Central memory CD4-positive, alpha-beta T cell (primary cell): ENCODE measurements around the gene BCL2L13.
A peak's percentile ranks its signal among the peaks of the same experiment; 100 is the strongest.
"Not testable (repeated sequence)": the region's sequence is repeated elsewhere in the genome, so short reads cannot be mapped to it uniquely, and the experiment has no call there.

Experiments used
- DNase-seq: peaks from one replicate; pipeline ENCODE4 v3.0.0; 2022

The BCL2L13 gene

DNA sequence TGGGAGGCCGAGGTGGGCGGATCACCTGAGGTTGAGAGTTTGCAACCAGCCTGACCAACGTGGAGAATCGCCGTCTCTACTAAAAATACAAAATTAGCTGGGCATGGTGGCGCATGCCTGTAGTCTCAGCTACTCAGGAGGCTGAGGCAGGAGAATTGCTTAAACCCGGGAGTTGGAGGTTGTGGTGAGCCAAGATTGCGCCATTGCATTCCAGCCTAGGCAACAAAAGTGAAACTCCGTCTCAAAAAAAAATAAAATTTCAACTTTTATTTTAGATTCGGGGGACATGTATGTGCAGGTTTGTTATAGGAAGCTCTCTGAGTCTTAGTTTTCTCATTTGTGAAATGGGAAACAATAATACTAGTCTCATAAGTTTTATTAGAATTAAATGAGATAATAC is 58.6 kb downstream of the BCL2L13 start:
- DNase-seq, result not testable (repeated sequence)

DNA sequence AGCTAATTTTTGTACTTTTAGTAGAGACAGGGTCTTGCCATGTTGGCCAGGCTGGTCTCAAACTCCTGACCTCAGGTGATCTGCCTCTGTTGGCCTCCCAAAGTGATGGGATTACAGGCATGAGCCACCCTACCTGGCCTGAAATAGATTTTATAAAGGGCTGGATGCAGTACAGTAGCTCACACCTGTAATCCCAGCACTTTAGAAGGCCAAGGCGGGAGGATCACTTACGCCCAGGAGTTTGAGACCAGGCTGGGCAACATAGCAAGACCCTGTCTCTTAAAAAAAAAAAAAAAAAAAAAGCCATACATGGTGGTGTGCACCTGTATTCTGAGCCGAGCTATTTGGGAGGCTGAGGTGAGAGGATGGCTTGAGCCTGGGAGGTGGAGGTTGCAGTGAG is 59.7 kb downstream of the BCL2L13 start:
- not testable (repeated sequence) for DNase-seq

DNA sequence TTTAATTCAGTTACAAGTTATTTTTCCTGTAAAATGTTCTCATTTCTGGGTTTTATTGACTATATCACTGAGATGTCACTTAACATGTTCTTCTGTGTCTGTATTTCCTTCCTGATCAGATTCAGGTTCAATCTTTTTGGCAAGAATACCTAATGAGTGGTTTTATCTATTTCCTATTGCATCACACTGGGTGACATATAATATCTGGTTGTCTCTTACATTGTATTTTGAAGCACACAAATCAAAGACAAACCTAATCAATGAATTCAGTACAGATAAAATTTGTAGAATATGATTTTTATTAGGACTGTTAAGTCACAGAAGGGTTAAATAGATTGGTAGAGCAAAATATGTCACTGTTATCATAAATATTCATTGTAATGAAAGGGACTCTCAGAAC is 60.4 kb downstream of the BCL2L13 start:
- no peak for DNase-seq

DNA sequence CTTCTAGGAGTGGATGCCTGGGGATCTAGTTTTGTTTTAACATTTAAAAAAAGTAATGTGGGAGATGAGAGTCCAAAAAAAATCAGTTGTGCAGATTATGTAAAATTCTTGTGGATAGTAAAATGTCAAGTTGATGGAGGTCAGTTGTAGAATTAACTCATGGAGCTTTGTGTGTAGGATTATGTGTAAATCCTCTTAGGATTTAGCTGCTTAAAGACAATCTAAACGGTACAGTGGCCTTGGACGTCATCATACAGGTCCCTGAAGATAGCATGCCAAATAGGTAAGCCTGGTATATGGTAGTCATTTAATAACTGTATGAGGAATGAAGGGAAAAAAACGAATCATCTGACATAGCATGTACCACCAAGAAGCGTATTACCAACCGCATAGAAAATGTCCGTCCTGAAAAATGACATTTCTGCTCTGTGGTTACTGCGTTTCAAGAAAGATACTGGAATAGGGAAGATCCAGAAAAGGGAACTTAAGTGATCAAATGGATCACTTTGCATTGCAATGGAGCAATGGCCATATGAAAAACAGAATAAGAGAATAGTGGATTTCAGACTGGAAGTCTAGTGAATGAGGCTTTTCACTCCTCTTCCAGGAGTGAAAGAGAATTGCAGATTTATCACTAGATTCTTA is 61.3 kb downstream of the BCL2L13 start:
- DNase-seq, result no peak

DNA sequence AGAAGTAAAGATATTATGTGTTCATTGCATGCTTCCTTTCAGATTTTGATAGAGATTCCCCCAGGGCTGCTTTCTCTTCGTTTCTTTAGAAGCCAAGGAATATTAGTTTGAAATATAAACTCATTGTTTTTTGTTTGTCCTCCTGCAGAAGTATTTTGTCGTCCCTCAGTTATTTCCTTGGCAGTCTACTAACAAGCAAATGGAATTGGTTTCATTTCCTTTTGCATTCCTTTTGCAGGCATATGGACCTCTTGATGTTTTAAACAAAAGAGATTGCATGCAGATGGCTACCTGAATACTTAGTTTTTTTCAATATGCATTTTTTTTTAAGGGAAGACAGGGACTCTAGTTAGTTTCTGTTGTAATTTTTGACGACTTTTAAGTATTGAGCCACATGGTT is 62.2 kb downstream of the BCL2L13 start:
- DNase-seq, result no peak

GRCh38 chr22:17703811-17704210 is 65.3 kb downstream of the BCL2L13 start:
- no peak for DNase-seq

GRCh38 chr22:17705546-17705945 is 67.0 kb downstream of the BCL2L13 start:
- DNase-seq, result no peak

GRCh38 chr22:17705951-17706900 is 67.7 kb downstream of the BCL2L13 start:
- DNase-seq, result peak; percentile 17

- DNase-seq, result no peak
Observed at GRCh38 chr22:17706947-17707346, 68.4 kb downstream of the BCL2L13 start.

DNA sequence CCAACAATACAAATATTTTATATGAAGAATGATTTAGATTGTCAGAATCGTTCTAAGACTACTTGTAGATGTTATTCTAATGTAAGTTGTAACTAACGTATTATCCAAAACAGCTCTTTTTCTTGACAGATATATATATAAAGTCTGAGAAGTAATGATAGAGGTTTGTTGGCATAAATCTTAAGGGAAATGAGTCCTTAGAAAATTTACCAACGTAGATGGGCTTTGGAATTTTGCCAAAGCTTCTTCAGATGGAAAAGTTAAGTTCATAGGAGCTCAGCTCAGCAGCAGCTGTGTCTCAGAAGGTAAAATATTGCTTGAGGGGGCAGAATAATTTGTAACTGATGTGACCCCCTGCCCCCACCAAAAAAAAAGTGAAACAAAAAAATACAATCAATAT is 69.0 kb downstream of the BCL2L13 start:
- DNase-seq, result no peak

DNA sequence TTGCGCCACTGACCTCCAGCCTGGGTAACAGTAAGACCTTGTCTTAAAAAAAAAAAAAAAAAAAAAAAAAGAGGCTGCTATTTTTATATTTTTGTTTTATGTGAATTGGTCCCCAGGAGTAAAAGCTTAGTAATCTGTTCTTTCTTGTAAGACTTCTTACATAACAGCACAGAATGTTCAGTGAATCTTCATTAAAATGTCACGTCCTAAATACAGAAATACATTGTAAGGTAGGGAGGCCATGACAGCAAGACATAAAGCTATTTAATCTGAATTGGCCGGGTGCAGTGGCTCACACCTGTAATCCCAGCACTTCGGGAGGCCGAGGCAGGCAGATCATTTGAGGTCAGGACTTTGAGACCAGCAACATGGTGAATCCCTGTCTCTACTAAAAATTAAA is 71.5 kb downstream of the BCL2L13 start:
- DNase-seq, result no peak

DNA sequence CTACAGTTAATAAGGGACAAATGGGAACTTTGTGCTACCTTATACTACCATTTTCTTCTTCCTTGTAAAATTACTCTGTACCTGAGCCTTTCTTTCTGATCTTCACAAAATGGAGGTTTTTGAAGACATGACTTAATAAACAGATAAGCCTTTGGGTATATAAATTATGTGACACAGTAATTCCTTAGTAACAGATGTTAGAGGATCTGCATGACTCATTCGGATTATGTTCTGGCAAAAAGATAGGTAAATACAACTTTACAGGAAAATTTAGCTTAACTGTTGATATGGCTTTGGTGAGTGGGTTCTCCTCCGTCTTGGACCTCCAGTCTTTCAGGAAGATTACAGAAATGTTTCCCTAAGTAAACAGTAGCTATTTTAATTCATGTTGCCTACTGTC is 73.9 kb downstream of the BCL2L13 start:
- no peak for DNase-seq

DNA sequence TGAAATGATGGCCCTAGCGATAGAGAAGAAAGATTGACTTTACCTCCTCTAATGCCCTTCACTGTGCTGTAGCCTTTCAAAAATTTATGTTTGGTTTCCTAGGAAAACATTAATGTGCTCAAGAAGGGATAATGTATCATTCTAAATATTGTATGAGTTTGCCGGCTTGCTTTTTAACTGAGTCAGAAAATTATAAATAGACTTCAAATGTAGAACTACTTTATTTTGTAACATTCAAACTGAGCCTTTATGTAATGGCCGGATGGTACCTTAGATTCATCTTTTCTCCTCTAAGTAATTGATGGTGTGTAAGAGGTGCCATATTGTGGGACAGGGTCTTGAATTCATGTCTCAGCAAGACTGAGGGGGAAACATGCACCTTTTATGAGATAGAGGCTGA is 78.0 kb downstream of the BCL2L13 start:
- no peak for DNase-seq

GRCh38 chr22:17717708-17718107 is 79.2 kb downstream of the BCL2L13 start:
- DNase-seq, result no peak

GRCh38 chr22:17719911-17720310 is 81.4 kb downstream of the BCL2L13 start:
- DNase-seq, result no peak

DNA sequence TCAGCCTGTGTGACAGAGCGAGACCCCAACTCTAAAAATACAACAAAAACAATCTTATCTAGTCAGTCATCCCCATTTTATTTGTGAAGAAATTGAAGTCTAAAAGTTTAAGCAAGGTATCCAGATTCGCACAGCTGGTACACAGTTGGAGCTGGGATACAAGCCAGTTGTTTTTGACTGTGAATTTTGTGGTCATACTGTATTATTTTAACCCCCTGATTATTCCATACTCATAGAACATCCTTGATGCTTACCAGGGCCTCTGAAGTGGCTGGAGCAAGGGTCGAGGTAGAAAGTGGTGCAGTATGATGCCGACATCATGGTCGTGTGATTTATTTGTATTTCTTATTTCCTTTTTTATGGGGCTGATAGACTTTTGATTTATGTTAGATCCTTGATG is 85.7 kb downstream of the BCL2L13 start:
- DNase-seq, result no peak

GRCh38 chr22:17724678-17725499 is 86.3 kb downstream of the BCL2L13 start:
- DNase-seq, result no peak

- no peak for DNase-seq
Observed at GRCh38 chr22:17725500-17725796, 86.9 kb downstream of the BCL2L13 start.

DNA sequence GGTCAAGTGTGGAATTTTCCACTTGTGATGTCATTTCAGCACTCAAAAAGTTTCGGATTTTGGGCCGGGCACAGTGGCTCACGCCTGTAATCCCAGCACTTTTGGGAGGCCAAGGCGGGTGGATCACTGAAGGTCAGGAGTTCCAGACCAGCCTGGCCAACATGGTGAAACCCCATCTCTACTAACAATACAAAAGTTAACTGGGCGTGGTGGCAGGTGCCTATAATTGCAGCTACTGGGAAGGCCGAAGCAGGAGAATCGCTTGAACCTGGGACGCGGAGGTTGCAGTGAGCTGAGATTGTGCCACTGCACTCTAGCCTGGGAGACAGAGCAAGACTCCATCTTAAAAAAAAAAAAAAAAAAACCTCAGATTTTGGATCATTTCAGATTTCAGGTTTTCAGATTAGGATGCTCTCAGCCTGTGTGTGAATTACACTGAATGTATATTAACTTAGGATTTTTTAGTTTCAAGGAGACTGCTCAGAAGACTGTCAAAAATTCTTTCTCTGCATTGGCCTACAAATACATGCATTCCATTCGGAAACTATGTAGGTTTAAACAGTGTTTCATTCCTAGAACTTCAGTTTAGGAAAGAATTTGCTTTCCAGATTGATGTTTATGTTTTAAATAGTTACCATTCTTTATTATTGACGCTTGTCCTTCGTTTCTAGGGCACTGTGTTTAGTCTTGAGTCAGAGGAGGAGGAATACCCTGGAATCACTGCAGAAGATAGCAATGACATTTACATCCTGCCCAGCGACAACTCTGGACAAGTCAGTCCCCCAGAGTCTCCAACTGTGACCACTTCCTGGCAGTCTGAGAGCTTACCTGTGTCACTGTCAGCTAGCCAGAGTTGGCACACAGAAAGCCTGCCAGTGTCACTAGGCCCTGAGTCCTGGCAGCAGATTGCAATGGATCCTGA is 87.7 kb downstream of the BCL2L13 start:
- no peak for DNase-seq

GRCh38 chr22:17726928-17727897 is 88.7 kb downstream of the BCL2L13 start:
- no peak for DNase-seq

- no peak for DNase-seq
Observed at GRCh38 chr22:17728786-17729185, 90.2 kb downstream of the BCL2L13 start.
